GM10248 (cell line): ENCODE data around the gene TREM1.
A peak's percentile ranks its signal among the peaks of the same experiment; 100 is the strongest.

Source experiments
- CTCF ChIA-PET: fragments of 300-600 bp; sonication (Branson Sonifier 250); formaldehyde crosslinking; extraction: SDS; loops from one replicate; lab custom pipeline; 2021; ENCODE audit warnings: antibody characterized with exemption; lab: Yijun Ruan, JAX
- POLR2A ChIA-PET: fragments of 350-650 bp; sonication (Branson Sonifier 250); formaldehyde crosslinking; extraction: SDS; loops from one replicate; lab custom pipeline; 2020; ENCODE audit warnings: antibody characterized with exemption; lab: Yijun Ruan, JAX
- DNase-seq: peaks from one replicate; pipeline ENCODE4 v3.0.0; 2012; ENCODE audit errors: extremely low spot score
- CTCF ChIP-seq: IDR thresholded peaks from 2 replicates; pipeline ENCODE4 v1.5.1; 2012; ENCODE audit warnings: mild to moderate bottlenecking, low read depth; ENCODE audit errors: extremely low read depth, missing control alignments, control extremely low read depth

The TREM1 gene

GRCh38 chr6:41232667-41233066 lies 53.8 kb downstream of the TREM1 start:
- DNase-seq = no peak
- no peak for TF ChIP-seq CTCF
- POLR2A ChIA-PET = no interaction called here
- CTCF ChIA-PET = no interaction called here

GRCh38 chr6:41231246-41231645 lies 55.2 kb downstream of the TREM1 start:
- ChIA-PET CTCF (no interaction called here), POLR2A (no interaction called here)

GRCh38 chr6:41229721-41230120 lies 56.8 kb downstream of the TREM1 start:
- ChIA-PET POLR2A (no interaction called here), CTCF (interaction anchor here (1.1 to 1.9 kb wide), 2 partner anchors 38 to 90 kb away, joined by 3 to 4 read pairs; no protein-coding TSS in a partner anchor)
- no peak for TF ChIP-seq CTCF
- no peak for DNase-seq

More at GRCh38 chr6:41231246-41231645, 55.2 kb downstream of the TREM1 start:
- no peak for TF ChIP-seq CTCF
- DNase-seq = no peak

GRCh38 chr6:41228616-41229015 lies 57.9 kb downstream of the TREM1 start:
- CTCF ChIA-PET = interaction anchor here (1.1 to 1.9 kb wide), 4 partner anchors 37 to 91 kb away, joined by 3 to 4 read pairs (median 4); no protein-coding TSS in a partner anchor
- peak; percentile 11 for TF ChIP-seq CTCF
- DNase-seq = no peak
- POLR2A ChIA-PET = no interaction called here

- TF ChIP-seq CTCF = no peak
- CTCF ChIA-PET = interaction anchor here (1.1 to 1.9 kb wide), 3 partner anchors 46 to 92 kb away, joined by 3 to 4 read pairs (median 4); no protein-coding TSS in a partner anchor
- POLR2A ChIA-PET = no interaction called here
- DNase-seq = no peak
Measured at GRCh38 chr6:41228096-41228495, 58.4 kb downstream of the TREM1 start, which contains the start of gene TREML4. Gene TREML4 (plus strand): TSS chr6:41228349. CDS start chr6:41228428, 79 bp downstream.

- ChIA-PET CTCF (no interaction called here), POLR2A (no interaction called here)
- DNase-seq = no peak
- no peak for TF ChIP-seq CTCF
Measured at GRCh38 chr6:41226752-41227151, 59.7 kb downstream of the TREM1 start.
